ENCODE results near the gene RELL1. TPM values are rescaled to one million over a fixed set of nuclear protein-coding genes. Genes with fewer than 3 reads are reported as not detected.
A peak's percentile ranks its signal among the peaks of the same experiment; 100 is the strongest.

The RELL1 gene
- 45.8 and 69.7 TPM in 2 replicates for total RNA-seq

- peak; percentile 92 for DNase-seq (ENCODE audit: low read depth)
- peak within 1 kb of the TSS; percentile 93 for H3K4me3 ChIP-seq (ENCODE audit: low read depth, low read length)
- TF ChIP-seq CTCF (conservative IDR thresholded peaks at IDR 0.05; ENCODE audit: low read depth, low read length) = no peak
These were observed at the start of gene RELL1 for GRCh38 chr4:37686373-37687193. RELL1 (minus strand) TSS chr4:37686376; CDS start chr4:37686287, 89 bp downstream.

- DNase-seq (ENCODE audit: low read depth) = no peak
- no peak for TF ChIP-seq CTCF (conservative IDR thresholded peaks at IDR 0.05; ENCODE audit: low read depth, low read length)
- no peak overlapping the region for H3K4me3 ChIP-seq (ENCODE audit: low read depth, low read length)
These were observed 49.4 kb upstream of the RELL1 start for GRCh38 chr4:37735578-37735977.

GRCh38 chr4:37734989-37735388 lies 48.8 kb upstream of the RELL1 start:
- no peak for TF ChIP-seq CTCF (conservative IDR thresholded peaks at IDR 0.05; ENCODE audit: low read depth, low read length)
- DNase-seq (ENCODE audit: low read depth) = no peak
- H3K4me3 ChIP-seq (ENCODE audit: low read depth, low read length) = no peak overlapping the region

- no peak for DNase-seq (ENCODE audit: low read depth)
- no peak overlapping the region for H3K4me3 ChIP-seq (ENCODE audit: low read depth, low read length)
- TF ChIP-seq CTCF (conservative IDR thresholded peaks at IDR 0.05; ENCODE audit: low read depth, low read length) = no peak
These were observed 47.2 kb upstream of the RELL1 start for GRCh38 chr4:37733240-37733867.

- no peak for DNase-seq (ENCODE audit: low read depth)
- no peak for TF ChIP-seq CTCF (conservative IDR thresholded peaks at IDR 0.05; ENCODE audit: low read depth, low read length)
- no peak overlapping the region for H3K4me3 ChIP-seq (ENCODE audit: low read depth, low read length)
These were observed 46.5 kb upstream of the RELL1 start for GRCh38 chr4:37732526-37733186.

- no peak for TF ChIP-seq CTCF (conservative IDR thresholded peaks at IDR 0.05; ENCODE audit: low read depth, low read length)
- no peak overlapping the region for H3K4me3 ChIP-seq (ENCODE audit: low read depth, low read length)
These were observed 43.5 kb upstream of the RELL1 start for GRCh38 chr4:37729649-37730004.

More at GRCh38 chr4:37729649-37730004, 43.5 kb upstream of the RELL1 start:
- no peak for DNase-seq (ENCODE audit: low read depth)
